GM18873 (cell line): Measurements from ENCODE around the gene RASSF5.

Source experiments
- ATAC-seq: cut with Tn5 transposase; IDR thresholded peaks from one replicate; pipeline ENCODE4 v1.9.1; 2021; ENCODE audit warnings: mild to moderate bottlenecking, moderate library complexity, moderate number of reproducible peaks; ENCODE audit not compliant: unreplicated experiment, low FRiP score

RASSF5 gene

DNA sequence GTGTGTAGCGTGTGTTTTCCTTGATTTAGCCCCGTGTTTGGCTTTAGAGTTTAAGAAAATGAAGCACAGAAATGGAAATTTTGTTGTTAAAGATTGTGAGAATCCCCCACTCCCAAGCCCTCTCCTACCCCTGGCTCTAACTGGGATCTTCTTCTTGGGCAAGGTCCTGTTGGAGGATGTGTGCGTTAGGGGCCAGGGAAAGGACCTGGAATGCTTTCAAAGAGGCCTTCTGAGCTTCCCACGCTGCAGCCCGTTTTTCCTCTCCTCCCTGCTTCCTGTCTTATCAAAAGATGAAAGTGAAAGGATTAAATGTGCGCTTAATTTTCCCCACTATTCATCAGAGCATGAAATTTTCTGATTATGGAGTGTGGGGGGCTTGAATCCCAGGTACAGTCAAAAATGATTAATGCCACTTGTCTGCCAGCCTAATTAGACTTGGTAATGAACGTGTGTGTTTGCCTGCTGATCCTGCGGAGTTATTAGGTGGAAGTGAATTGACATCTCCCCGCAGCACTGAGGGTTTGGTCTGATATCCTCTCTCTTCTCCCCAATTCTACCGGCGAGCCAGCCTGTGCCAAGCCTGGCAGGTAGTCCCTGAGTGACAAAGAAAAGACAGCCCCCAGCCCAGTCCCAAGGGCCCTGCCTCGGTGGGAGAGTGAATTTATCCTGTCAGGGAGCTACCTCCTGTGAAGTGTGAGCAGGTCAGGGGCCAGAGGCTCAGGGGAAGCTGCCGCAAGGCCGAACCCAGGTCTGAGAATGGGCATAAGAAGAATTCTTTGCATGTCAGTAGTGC is 4.9 kb downstream of the RASSF5 start:
- ATAC-seq: no peak

DNA sequence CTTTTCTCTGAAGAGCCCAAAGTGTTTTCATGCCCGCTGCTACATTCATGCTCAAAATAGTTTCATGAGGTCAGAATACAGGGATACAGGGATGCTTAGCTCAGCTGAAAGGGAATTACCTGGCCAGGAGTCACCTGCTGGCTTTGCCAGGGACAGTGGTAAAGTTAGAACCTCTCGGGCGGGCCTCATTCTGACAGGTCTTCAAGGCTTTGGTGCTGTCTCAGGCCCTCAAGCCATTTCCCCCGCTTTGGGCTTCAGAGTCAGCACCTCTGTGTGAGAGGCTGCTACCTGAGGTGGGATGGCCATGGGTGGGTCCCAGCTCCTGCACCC is 5.5 kb downstream of the RASSF5 start:
- no peak for ATAC-seq

DNA sequence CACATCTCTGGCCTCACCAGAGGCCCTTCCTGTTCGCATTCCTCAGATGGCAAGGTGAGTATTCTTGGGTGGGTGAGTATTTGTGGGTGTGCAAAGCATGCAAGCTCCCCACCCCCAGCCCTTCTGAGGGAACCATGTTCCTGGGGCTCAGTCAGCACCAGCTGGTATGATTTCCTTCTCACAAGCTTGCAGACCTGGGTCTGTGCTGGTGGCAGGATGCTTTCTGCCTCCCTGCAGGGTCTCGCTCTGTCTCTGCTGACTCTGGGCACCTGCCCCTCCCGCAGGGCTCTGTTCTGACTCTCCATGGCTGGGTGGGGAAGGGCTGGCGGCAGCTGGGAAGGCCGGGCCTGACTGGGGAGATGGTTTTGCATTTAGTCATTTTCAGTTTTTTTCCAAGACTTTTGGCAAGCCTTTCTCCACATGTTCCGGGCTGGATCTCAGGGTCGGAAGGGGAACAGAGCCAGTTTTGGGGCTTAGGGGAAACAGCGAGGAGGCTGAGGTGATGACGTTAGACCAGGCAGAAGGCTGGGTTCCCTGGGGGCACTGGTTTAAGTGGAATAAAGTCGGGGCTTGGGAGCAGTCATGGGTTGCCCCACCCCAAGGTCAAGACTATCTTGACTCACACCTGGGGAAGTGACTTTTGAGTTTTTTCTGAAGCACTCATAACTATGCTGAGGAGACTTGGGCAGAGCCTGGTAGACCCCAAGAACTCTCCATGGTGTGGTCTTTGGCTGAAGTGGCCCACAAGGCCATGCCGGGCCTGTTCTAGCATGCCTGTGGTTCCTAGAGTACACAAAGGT is 6.2 kb downstream of the RASSF5 start:
- ATAC-seq: no peak

DNA sequence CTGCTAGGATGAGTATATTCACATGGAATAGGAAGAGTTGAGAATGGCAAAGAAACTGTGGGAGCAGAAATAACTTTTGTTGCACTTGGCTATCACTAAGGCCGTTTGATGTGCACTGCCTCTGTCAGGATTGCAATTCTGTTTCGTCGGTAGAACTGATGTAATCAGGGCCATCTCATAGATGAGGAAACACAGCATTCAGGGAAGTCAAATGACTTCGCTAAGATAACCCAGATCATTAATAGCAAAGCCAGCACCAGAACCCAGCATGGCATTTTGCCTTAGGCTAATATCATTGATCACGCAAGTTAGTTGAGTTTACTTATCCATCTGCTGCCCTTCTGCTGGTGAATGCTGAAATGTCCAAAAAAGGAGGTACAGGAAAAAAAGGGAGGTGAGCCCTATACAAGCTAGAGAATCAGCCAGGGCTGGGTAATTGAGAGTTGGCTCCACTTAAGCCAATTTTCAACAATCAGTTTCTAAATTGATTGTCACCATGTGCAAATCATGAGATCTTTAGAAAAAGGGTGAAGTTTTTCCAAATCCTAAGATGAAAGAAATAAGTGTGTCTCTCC is 7.6 kb downstream of the RASSF5 start:
- no peak for ATAC-seq

DNA sequence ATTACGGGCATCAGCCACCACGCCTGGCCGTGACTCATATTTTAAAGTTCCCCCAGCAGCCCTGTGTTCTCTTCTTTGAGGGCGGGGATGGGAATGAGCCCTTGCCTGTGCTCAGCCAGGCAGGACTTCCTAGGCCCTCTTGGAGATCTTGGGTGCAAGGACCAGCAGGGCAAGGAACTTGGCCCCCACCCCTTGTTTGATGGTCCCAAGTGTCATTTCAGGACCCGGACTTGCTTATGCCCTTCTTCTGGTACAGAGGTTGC is 9.3 kb downstream of the RASSF5 start:
- no peak for ATAC-seq

DNA sequence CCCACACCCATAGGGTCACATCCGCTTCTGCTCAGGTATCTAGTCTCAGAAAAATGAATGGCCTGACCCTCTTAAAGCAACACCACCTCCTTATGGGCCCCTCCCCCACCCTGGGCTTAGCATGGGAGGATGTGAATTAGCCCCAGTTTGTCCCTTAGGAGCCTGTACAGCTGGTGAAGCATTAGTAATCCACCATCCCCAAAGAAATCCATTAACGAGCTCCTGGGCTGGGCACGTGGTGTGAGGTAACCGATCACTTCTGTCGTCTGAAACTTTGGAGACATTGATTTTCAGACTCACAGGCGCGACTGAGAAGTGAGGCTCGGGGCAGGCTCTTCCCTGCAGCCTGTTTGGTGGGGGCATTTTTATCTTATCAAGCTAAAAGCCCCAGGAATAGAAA is 10.5 kb downstream of the RASSF5 start:
- ATAC-seq: no peak

DNA sequence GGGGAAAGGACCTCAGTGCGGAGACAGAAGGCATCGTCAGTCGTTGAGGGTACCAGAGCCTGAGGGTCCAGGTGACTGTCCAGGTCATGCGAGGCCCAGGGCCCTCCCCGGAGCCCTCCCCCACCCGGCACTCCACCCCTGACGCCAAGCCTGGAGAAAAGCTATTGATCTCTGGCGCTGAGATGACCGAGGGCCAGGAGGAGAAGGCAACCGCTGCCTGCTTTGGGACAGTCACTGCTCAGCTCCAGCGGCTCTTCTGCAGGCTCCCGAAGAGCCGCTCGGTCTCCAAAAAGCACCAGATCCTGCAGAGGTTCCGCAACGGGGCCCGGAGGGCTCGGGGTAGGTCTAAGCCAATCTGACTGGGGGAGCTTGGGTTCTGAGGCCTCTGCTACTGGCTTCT is 10.9 kb downstream of the RASSF5 start:
- ATAC-seq: no peak

DNA sequence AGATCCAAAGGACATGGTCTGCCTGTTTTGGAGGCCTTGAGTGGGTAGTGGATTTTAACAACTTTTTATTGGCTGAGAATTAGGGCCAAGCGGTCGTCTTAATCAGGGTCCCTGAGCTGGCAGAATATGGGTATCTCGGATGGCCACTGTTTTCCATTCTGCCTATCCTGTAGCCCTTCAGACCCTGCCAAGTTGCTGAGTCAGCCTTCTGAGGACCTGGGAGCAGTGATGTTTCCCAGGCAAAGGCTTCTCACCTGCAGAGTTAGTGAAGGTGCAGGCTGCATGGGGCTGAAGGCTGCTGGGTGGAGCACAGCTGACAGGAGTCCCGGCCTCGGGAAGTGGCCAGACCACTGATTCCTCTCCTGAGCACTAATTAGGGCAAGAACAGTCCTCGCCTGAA is 11.4 kb downstream of the RASSF5 start:
- ATAC-seq: no peak

DNA sequence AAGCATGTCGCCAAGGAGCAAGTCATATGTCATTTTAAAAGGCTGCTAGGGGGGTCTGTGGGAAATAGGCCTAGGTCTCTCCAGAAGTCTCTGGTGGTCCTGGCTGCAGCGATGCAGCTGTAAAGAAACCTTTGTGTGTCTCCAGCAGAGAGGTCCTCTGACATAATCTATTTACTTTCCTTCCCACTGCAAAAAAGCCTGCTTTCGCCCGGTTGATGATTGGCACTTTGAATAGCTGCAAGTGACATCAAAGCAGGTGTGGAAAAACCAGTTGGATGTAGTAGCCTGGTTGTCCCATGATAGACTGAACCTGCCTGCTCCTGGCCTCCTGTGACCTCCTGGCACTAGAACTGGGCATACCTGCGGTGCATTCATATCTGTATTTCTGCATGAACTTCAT is 13.8 kb downstream of the RASSF5 start:
- ATAC-seq: no peak

DNA sequence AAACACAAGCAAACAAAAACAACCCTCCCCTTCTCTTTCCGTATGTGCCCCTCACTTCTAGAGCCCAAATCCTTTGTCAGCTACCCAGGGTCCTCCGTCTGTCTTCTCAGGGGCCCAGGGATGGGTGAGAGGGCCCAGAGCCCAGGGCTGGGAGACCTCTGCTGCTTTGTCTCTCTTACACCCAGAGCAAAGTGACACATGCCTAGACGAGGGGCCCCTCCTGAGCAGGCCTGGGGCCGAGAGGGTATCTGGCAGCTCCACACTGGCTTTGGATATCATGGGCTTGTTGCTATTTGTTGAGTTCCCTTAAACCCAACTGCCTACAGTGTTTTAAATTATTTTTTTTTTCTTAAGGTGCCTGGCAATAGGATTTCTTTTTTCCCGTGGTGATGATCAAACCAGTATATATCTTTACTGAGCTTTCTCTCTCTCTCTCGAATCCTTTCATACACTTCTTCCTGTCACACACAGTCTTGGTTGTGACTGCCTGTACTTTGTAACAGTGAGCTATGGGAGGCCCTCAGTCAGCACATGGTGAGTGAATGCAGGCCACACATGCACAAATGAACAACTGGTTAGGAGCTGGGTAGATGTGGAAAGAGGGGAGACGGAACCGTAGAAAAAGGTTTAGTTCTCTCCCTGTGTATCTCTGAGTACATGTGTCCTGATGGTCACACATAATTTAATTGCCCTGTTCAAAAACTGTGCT is 14.5 kb downstream of the RASSF5 start:
- ATAC-seq: no peak

DNA sequence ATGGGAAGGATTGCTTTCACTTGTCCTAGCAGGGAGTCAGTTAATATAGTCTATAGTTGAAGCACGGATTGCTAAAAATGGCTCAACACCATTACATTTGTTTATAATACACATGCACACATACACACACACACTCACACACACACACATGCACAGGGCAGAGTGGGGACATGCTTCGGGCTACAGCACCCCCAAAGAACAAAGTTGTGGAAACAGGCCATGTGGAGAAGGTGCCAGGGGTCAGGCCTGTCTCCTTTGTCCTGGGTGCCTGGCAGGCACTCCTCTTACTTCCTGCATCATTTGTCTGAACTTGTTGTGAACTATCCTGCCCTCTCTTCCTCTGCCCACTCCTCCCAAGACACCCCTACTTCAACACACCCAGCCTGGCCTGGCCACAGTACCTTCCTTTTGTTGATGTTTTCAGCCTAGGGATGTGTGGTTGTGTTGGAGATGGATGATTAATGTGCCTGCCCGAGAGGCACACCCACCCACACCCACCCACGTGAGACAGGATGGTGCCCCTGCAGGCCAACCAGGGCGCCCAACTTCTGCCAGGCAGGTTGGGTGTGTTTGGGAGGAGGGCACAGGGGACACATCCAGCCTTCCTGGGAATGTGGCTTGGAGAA is 17.5 kb downstream of the RASSF5 start:
- ATAC-seq: no peak

DNA sequence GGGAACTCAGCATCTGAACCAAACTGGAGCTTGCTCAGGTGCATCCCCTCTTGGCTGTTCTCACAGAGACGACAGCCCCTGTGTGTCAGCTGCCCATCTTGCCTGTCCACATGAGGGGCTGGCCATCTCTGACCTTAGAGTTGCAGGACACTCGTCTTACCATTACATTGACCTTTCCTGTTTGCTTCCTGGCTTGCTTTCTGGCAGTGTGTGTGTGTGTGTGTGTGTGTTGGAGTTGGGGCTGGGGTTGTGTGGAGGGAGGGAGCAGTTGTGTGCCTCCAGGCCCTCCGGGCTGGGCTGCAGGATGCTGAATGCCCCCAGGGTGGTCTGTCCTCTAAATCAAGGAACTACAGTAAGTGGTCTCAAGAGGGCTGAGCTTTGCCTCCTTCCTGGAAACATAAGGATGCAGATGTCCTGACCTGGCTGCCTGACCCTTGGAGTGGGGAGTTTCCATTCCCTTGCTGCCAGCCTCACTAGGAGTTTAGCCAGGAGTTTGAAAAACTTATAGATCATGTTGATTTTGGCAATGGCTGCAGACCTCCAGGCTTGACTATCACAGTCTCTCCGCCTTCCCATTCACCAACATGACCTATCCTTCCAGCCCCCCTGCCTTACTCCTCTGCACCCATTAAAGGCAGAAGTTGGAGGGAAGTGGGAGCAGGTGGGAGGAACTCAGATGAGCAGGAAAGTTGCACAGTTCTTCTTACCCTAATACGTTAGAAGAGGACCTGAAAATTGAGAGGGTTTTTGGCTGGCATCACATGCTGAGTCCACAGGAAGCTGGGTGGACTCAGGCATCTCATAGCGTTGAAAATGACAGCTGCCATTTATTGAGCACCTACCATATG is 19.0 kb downstream of the RASSF5 start:
- no peak for ATAC-seq

DNA sequence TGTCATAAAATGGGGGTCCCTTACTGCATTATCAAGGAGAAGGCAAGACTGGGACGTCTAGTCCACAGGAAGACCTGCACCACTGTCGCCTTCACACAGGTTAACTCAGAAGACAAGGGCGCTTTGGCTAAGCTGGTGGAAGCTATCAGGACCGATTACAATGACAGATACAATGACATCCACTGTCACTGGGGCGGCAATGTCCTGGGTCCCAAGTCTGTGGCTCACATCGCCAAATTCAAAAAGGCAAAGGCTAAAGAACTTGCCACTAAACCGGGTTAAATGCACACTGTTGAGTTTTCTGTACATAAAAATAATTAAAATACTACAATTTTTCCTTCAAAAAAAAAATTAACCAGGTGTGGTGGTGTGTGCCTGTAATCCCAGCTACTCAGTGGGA is 22.1 kb downstream of the RASSF5 start:
- no peak for ATAC-seq

DNA sequence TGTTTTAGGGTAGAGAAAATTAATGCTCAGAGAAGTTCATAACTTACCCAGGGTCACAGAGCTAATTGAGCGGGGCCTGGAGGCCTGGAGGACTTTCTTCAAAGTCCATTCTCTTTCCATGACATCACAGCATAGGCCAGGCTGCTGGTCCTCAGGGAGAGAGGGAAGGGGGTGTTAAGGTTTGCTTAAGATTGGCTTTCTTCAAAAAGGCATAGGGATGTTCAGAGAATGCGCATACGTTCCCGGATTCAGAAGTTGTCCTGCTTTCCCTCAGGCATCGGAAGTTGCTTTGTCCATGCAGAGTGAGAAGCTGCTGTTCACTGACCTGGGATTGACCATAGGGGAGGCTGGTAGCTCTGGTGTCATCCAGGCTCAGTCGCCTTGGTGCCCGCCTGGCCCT is 25.0 kb downstream of the RASSF5 start:
- no peak for ATAC-seq

DNA sequence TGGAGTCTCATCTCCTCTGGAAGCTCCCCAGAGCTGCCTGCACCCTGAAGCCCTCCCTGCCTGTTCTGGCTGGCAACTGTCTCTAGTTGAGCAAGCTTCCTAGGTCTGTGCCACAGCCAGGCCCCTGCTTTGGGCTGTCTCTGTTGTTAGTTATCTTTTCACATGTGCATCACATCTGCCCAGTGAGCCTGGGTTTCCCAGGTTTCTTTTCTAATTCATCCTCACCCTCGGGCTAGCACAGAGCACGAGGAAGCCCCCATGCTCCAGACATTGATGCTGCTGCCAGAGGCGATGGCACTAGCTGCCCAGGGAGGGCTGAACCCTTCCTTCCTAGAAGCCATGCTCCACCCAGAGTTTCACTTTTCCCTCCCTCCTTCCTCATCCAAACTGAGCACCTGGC is 27.2 kb downstream of the RASSF5 start:
- no peak for ATAC-seq

DNA sequence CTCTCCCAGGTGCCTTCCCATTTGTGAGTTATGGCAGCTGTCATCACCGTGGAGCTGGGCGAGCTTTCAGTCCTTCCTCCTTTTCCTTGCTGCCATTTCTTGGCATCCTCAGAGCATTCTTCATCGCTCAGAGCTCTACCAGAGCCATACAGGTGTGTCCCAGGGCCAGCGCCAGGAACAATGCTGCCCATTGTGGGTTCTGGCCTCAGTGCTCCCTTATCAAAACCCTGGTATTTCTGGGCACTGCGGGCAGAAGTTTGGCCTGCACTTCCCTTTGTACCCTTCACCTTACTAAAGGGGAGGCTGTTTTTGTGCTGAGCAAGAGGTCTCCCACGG is 28.5 kb downstream of the RASSF5 start:
- ATAC-seq: no peak

DNA sequence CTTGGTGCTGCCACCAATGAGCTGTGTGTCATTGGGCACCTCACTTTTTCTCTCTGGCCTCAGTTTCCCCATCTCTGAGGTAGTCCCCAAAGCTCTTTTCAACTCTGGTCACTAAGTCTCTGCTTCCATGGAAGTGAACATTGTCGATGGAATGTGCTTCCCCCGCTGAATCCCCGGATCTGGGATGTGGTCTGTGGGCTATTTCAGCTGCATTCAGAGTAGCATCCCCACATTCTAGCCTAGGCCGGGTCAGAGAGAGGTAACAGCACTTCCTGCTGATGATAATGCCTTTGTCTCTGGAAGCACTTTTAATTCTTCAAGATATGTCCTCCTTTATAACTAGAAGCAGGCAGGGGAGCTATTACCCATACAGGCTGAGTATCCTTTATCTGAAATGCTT is 29.8 kb downstream of the RASSF5 start:
- no peak for ATAC-seq

DNA sequence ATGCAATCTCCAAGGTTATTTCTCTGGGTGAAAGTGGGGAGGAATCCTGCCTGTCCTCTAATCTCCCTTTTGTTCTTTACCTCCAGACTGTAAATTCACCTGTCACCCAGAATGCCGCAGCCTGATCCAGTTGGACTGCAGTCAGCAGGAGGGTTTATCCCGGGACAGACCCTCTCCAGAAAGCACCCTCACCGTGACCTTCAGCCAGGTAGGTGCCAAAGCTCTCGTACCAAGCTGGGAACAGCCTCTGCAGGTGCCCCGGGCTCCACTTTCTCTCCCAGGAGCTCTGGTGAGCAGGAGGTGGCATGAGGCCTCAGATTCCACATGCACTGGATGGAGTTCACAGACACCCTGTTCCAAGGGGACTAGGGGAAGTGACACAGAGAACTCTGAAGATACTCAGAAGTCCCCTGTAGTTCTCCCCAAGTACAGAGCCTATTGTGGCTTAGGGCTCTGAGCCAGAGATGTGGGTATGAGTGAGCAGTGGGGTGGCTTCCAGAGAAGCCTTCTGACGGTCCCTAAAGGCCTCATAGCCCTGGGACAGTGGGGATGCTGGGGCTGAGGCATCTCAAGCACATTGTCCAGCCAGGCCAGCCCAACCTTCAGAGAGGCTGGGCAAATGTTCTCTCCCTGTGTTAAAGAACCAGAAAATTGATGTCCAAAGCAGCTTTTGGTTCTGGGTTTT is 30.9 kb downstream of the RASSF5 start:
- no peak for ATAC-seq

DNA sequence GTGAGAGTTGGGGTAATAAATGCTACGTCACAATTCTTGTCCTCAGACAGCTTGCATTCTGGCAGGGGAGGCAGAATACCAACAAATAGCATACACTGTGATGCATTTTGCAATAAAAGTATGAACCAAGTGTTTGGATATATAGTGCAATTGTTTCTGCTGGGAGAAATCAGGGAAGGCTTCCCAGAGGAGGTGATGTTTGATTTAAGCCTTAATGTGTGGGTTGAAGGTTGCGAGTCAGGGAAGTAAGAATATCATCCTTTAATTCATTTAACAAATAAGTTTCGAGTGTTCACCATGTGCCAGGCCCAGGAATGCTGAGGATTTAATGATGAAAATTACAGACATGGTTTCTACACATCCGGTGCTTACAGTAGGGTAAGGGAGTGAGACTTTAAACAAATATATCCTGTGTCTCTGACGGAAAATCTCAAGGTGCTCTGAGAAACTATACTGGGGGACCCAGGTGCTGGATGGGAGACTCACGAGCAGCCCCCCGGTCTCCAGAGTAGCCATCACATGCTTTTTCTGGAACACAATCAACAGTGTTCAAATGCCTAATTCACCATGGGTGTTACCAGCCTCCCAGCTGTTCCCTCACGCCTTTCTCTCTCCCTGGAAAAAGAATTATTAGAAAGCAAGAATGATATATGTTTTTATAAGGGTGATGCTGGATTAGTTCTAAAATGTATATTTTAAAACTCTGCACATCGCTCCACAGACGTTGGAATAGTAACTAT is 31.7 kb downstream of the RASSF5 start:
- no peak for ATAC-seq
